OCI-LY3 (cell line): Measurements from ENCODE around the gene PARK7.

Experiments
- H2AFZ ChIP-seq: fragments of 200-600, 300-600 bp; shearing (Covaris generic); 2 replicates; pipeline ENCODE4 v1.6.0; 2014; ENCODE audit warnings: antibody characterized with exemption, low read depth, low read length
- H3K27ac ChIP-seq: fragments of 200-600, 300-600 bp; sonication (generic); 2 replicates; pipeline ENCODE4 v1.5.1; 2014; ENCODE audit warnings: mild to moderate bottlenecking, low read length, moderate library complexity, mixed read lengths
- H3K27me3 ChIP-seq: fragments of 200-600, 300-600 bp; sonication (generic); 2 replicates; pipeline ENCODE4 v1.6.1; 2014; ENCODE audit warnings: low read depth, low read length, mixed read lengths
- H3K36me3 ChIP-seq: fragments of 200-600, 300-600 bp; sonication (generic); replicated peaks from 2 replicates; pipeline ENCODE3; 2014; ENCODE audit warnings: low read depth, low read length, mixed read lengths
- H3K4me1 ChIP-seq: fragments of 300-600, 200-600 bp; sonication (generic); 2 replicates; pipeline ENCODE4 v1.6.1; 2014; ENCODE audit warnings: low read length, mixed read lengths
- H3K4me2 ChIP-seq: fragments of 200-600, 300-600 bp; sonication (generic); 2 replicates; pipeline ENCODE4 v1.6.1; 2014; ENCODE audit warnings: low read length, mixed read lengths
- H3K4me3 ChIP-seq: fragments of 300-600, 200-600 bp; sonication (generic); 2 replicates; pipeline ENCODE4 v1.5.1; 2014; ENCODE audit warnings: antibody characterized with exemption, mild to moderate bottlenecking, low read length, moderate library complexity
- H3K79me2 ChIP-seq: fragments of 300-600, 200-600 bp; shearing (Covaris generic); 2 replicates; pipeline ENCODE4 v1.6.1; 2014; ENCODE audit warnings: mild to moderate bottlenecking, low read length, mixed read lengths
- H3K9ac ChIP-seq: fragments of 300-600, 200-600 bp; shearing (Covaris generic); 2 replicates; pipeline ENCODE4 v1.6.0; 2014; ENCODE audit warnings: mild to moderate bottlenecking, low read length, moderate library complexity
- H3K9me3 ChIP-seq: fragments of 200-600, 300-600 bp; shearing (Covaris generic); 2 replicates; pipeline ENCODE4 v1.6.1; 2014; ENCODE audit warnings: low read length, mixed read lengths; ENCODE audit not compliant: insufficient read depth
- H4K20me1 ChIP-seq: fragments of 200-600, 300-600 bp; sonication (generic); 2 replicates; pipeline ENCODE4 v1.6.1; 2016; ENCODE audit warnings: low read length, mixed read lengths; ENCODE audit not compliant: insufficient read depth
- CTCF ChIP-seq: fragments of 200-600, 300-600 bp; sonication (generic); IDR thresholded peaks from 2 replicates; pipeline ENCODE4 v1.5.1; 2014; ENCODE audit warnings: antibody characterized with exemption, low read length, low read depth
- EZH2phosphoT487 ChIP-seq: fragments of 200-600 bp; shearing (Covaris generic); IDR thresholded peaks from 2 replicates; pipeline ENCODE4 v1.6.1; 2018; ENCODE audit warnings: antibody characterized with exemption, mixed run types, low read depth

PARK7 gene

GRCh38 chr1:7954683-7955082 is 6.8 kb upstream of the PARK7 start:
- Histone ChIP-seq H3K27me3 (no peaks in the 10 kb centered on the region), H2AFZ (peak overlapping the region; percentile 88), H3K4me3 (peak overlapping the region; percentile 87), H3K9me3 (no peaks in the 10 kb centered on the region), H3K9ac (peak overlapping the region; percentile 78), H4K20me1 (no peaks in the 10 kb centered on the region), H3K4me1 (no peaks in the 10 kb centered on the region), H3K4me2 (peak overlapping the region; percentile 85), H3K27ac (peak overlapping the region; percentile 37), H3K79me2 (no peaks in the 10 kb centered on the region), H3K36me3 (no peaks in the 10 kb centered on the region)
- TF ChIP-seq EZH2phosphoT487 (no peak), CTCF (no peak)

- no peak overlapping the region for H3K9ac ChIP-seq
- 0 out of 2 replicates have a peak, but pooled peaks cover 6% of the 10 kb centered on the region for H3K4me1 ChIP-seq
- no peaks in the 10 kb centered on the region for H3K36me3 ChIP-seq
- no peak overlapping the region for H3K4me3 ChIP-seq
- no peaks in the 10 kb centered on the region for H3K9me3 ChIP-seq
- peaks cover 8% of the 10 kb centered on the region for H3K79me2 ChIP-seq
- no peak overlapping the region for H2AFZ ChIP-seq
- H3K27me3 ChIP-seq = no peaks in the 10 kb centered on the region
- no peak for TF ChIP-seq CTCF
- no peak for TF ChIP-seq EZH2phosphoT487
- no peaks in the 10 kb centered on the region for H4K20me1 ChIP-seq
- no peak overlapping the region for H3K27ac ChIP-seq
- H3K4me2 ChIP-seq = no peak overlapping the region
Observed at GRCh38 chr1:7956218-7957032, 5.1 kb upstream of the PARK7 start.

- Histone ChIP-seq H3K27ac (no peak overlapping the region), H3K79me2 (peaks cover 44% of the 10 kb centered on the region), H3K9me3 (no peaks in the 10 kb centered on the region), H3K4me1 (peaks cover 10% of the 10 kb centered on the region; the same call in 1 of the 2 replicates), H2AFZ (no peak overlapping the region), H3K4me2 (peak overlapping the region; percentile 78), H3K36me3 (peaks cover 9% of the 10 kb centered on the region), H3K4me3 (peak overlapping the region; percentile 99), H3K27me3 (no peaks in the 10 kb centered on the region), H4K20me1 (no peaks in the 10 kb centered on the region), H3K9ac (no peak overlapping the region)
- TF ChIP-seq EZH2phosphoT487 (no peak), CTCF (no peak)
Observed at GRCh38 chr1:7960165-7960564, 1.3 kb upstream of the PARK7 start.

GRCh38 chr1:7960867-7961215 is 670 bp upstream of the PARK7 start:
- Histone ChIP-seq H3K27ac (peak overlapping the region; percentile 72), H4K20me1 (no peaks in the 10 kb centered on the region), H3K9me3 (no peaks in the 10 kb centered on the region), H2AFZ (peak overlapping the region; percentile 69; the same call in 1 of the 2 replicates), H3K4me3 (peak overlapping the region; percentile 99), H3K79me2 (peaks cover 51% of the 10 kb centered on the region), H3K9ac (peak overlapping the region; percentile 94), H3K4me1 (peaks cover 10% of the 10 kb centered on the region; the same call in 1 of the 2 replicates), H3K36me3 (peaks cover 13% of the 10 kb centered on the region), H3K4me2 (peak overlapping the region; percentile 78), H3K27me3 (no peaks in the 10 kb centered on the region)
- TF ChIP-seq EZH2phosphoT487 (no peak), CTCF (no peak)
